SIG-M5 treated with dmso at 0.1 percent for 504 hours (cell line): ENCODE results near the gene NSUN4.
A peak's percentile ranks its signal among the peaks of the same experiment; 100 is the strongest.
"Not testable (repeated sequence)": the region's sequence is repeated elsewhere in the genome, so short reads cannot be mapped to it uniquely, and the experiment has no call there.

Experiments
- DNase-seq: peaks from one replicate; lab custom pipeline; 2025; ENCODE audit not compliant: unreplicated experiment; lab: John Stamatoyannopoulos, UW

Gene NSUN4

GRCh38 chr1:46340404-46341221 lies at the start of gene NSUN4:
Gene NSUN4 (plus strand): TSS chr1:46340807. CDS start chr1:46340827, 20 bp downstream.
- DNase-seq: peak; percentile 94

GRCh38 chr1:46295306-46295705 lies 45.3 kb upstream of the NSUN4 start:
- DNase-seq: no peak

GRCh38 chr1:46298387-46298786 lies 42.2 kb upstream of the NSUN4 start:
- no peak for DNase-seq

- no peak for DNase-seq
Observed at GRCh38 chr1:46300673-46301405, 39.8 kb upstream of the NSUN4 start.

GRCh38 chr1:46301406-46301807 lies 39.2 kb upstream of the NSUN4 start:
- no peak for DNase-seq

GRCh38 chr1:46301808-46302640 lies 38.6 kb upstream of the NSUN4 start:
- peak; percentile 30 for DNase-seq

GRCh38 chr1:46302641-46303037 lies 38.0 kb upstream of the NSUN4 start:
- no peak for DNase-seq

GRCh38 chr1:46303038-46303871 lies 37.4 kb upstream of the NSUN4 start, which contains the start of the genes LRRC41 and UQCRH:
Gene LRRC41 (minus strand): TSS chr1:46303616. CDS start chr1:46303322, 294 bp downstream.
Gene UQCRH (plus strand): TSS chr1:46303698. CDS start chr1:46303767, 69 bp downstream.
- DNase-seq: peak; percentile 92

GRCh38 chr1:46303872-46304326 lies 36.7 kb upstream of the NSUN4 start:
- DNase-seq: no peak

GRCh38 chr1:46306159-46306530 lies 34.5 kb upstream of the NSUN4 start:
- DNase-seq: no peak

- no peak for DNase-seq
Observed at GRCh38 chr1:46309401-46310159, 31.0 kb upstream of the NSUN4 start.

GRCh38 chr1:46310321-46310720 lies 30.3 kb upstream of the NSUN4 start:
- no peak for DNase-seq

- no peak for DNase-seq
Observed at GRCh38 chr1:46315669-46316403, 24.8 kb upstream of the NSUN4 start.

- DNase-seq: no peak
Observed at GRCh38 chr1:46317323-46317722, 23.3 kb upstream of the NSUN4 start.

- not testable (repeated sequence) for DNase-seq
Observed at GRCh38 chr1:46319301-46319700, 21.3 kb upstream of the NSUN4 start.

- DNase-seq: not testable (repeated sequence)
Observed at GRCh38 chr1:46319960-46320914, 20.4 kb upstream of the NSUN4 start.

- not testable (repeated sequence) for DNase-seq
Observed at GRCh38 chr1:46322191-46322590, 18.4 kb upstream of the NSUN4 start.
